Transverse colon (tissue), 4 donors: ENCODE data around the gene RAPH1. TPM values are rescaled to one million over a fixed set of nuclear protein-coding genes. Genes with fewer than 3 reads are reported as not detected.
"Not testable (repeated sequence)": the region's sequence is repeated elsewhere in the genome, so short reads cannot be mapped to it uniquely, and the experiment has no call there.

Source experiments
- DNase-seq: peaks from one replicate; pipeline ENCODE4 v3.0.0-alpha.2; 2019
- H3K27ac ChIP-seq, 4 donors: fragments of 200-600 bp; sonication (generic); 2 replicates each; pipeline ENCODE4 v1.5.1; 2016 to 2018; ENCODE audit warnings: inconsistent platforms in 4 of 4
- H3K27me3 ChIP-seq: fragments of 200-600 bp; sonication (generic); 2 replicates; pipeline ENCODE4 v1.5.1; 2017; ENCODE audit warnings: inconsistent platforms
- H3K36me3 ChIP-seq, 4 donors: fragments of 200-600 bp; sonication (generic); 2 replicates each; pipeline ENCODE4 v1.5.1; 2017 to 2019; ENCODE audit warnings: inconsistent platforms in 4 of 4
- H3K4me1 ChIP-seq, 4 donors: fragments of 200-600 bp; sonication (generic); 2 replicates each; pipeline ENCODE4 v1.5.1; 2017 to 2020; ENCODE audit warnings: inconsistent platforms in 4 of 4
- H3K4me3 ChIP-seq, 4 donors: fragments of 200-600 bp; sonication (generic); 1 replicate in 1 of 4; 2 replicates in 3 of 4; pipeline versions ENCODE4 v1.5.1 to v1.6.1; 2017 to 2019; ENCODE audit warnings: inconsistent platforms in 4 of 4
- H3K9me3 ChIP-seq, 2 donors: fragments of 200-600 bp; sonication (generic); 2 replicates each; pipeline ENCODE4 v1.5.1; 2017 to 2019; ENCODE audit warnings: inconsistent platforms in 2 of 2
- EP300 ChIP-seq: sonication (generic); formaldehyde crosslinking; IDR thresholded peaks from one replicate; pipeline ENCODE4 v1.6.1; 2017; ENCODE audit warnings: antibody characterized with exemption, low read depth
- POLR2A ChIP-seq: fragments of 450-650 bp; IDR thresholded peaks from one replicate; pipeline ENCODE4 v1.6.1; 2016; ENCODE audit warnings: antibody characterized with exemption, mild to moderate bottlenecking, moderate library complexity
- POLR2AphosphoS5 ChIP-seq, 3 donors: sonication (generic); formaldehyde crosslinking; IDR thresholded peaks; one replicate each; pipeline ENCODE4 v1.6.1; 2016; ENCODE audit warnings: antibody characterized with exemption in 3 of 3
- WGBS, 2 donors: methylation state at CpG; one replicate each; pipeline ENCODE4 v1.1.5; 2018; ENCODE audit warnings: low coverage in 1 of 2; 5-methylcytosine and 5-hydroxymethylcytosine counted together
- in situ Hi-C, 4 donors: fragments of 200-750 bp; cut with MboI; loops; one replicate each; pipeline versions ENCODE4 v1.15.0 to v1.15.1; 2017; ENCODE audit warnings: low sequenced_read_pairs in 3 of 4, low pct_ligation_motif_present in 1 of 4, low pct_unique_long_range_greater_than_20kb in 1 of 4
- intact Hi-C: fragments of 100-400 bp; cut with DNase I; formaldehyde crosslinking; loops from one replicate; pipeline ENCODE4 v1.15.1; 2023; ENCODE audit warnings: low total_unique reads
- total RNA-seq, 4 donors: library from RNA; depleted of rRNA; stranded (reverse); fragments of >200 nt; gene quantifications; one replicate each; pipeline ENCODE4 v1.1.0, GENCODE V29; 2016
- TF ChIP-seq, protein P1 (sequence below), 5 experiments: fragments of 200-600 bp in 3 of 5; fragments of 450-650 bp in 2 of 5; sonication (generic) in 3 of 5; IDR thresholded peaks; 1 replicate in 2 of 5; 2 replicates in 3 of 5; pipeline ENCODE4 v1.5.1; 2016 to 2017; ENCODE audit warnings: antibody characterized with exemption in 5 of 5, inconsistent platforms in 3 of 5, mild to moderate bottlenecking in 2 of 5, moderate library complexity in 1 of 5

Gene RAPH1
- total RNA-seq, 4 donors from 2014 or later, result 36.0 to 160 (median 41.8) TPM

DNA sequence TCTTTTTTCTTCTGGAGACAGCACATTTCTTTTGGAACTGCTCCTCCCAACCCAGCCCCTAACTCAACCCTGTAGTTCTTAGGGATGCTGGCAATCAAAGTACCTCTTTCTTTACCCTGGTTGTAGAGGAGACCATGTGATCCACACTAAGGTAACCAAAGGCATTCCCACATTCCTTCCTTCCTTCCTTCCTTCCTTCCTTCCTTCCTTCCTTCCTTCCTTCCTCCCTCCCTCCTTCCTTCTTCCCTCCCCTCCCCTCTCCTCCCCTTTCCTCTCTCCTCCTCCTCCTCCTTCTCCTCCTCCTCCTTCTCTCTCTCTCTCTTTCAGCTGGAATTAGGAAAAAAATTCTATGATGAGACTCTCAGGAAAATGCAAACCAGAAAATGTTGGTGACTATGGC is 13.8 kb upstream of the RAPH1 start:
- DNase-seq, result no peak
- Histone ChIP-seq H3K27me3 (no peaks in the 10 kb centered on the region), H3K27ac (no peak overlapping the region), H3K4me3 (no peak overlapping the region), H3K36me3 (no peaks in the 10 kb centered on the region), H3K4me1 (peaks cover 0 to 6% (median 0%) of the 10 kb centered on the region in 4 donors), H3K9me3 (no peaks in the 10 kb centered on the region)
- TF ChIP-seq, protein P1, sequence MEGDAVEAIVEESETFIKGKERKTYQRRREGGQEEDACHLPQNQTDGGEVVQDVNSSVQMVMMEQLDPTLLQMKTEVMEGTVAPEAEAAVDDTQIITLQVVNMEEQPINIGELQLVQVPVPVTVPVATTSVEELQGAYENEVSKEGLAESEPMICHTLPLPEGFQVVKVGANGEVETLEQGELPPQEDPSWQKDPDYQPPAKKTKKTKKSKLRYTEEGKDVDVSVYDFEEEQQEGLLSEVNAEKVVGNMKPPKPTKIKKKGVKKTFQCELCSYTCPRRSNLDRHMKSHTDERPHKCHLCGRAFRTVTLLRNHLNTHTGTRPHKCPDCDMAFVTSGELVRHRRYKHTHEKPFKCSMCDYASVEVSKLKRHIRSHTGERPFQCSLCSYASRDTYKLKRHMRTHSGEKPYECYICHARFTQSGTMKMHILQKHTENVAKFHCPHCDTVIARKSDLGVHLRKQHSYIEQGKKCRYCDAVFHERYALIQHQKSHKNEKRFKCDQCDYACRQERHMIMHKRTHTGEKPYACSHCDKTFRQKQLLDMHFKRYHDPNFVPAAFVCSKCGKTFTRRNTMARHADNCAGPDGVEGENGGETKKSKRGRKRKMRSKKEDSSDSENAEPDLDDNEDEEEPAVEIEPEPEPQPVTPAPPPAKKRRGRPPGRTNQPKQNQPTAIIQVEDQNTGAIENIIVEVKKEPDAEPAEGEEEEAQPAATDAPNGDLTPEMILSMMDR (IDR thresholded peaks at IDR 0.05), result no peak
- TF ChIP-seq POLR2AphosphoS5 (IDR thresholded peaks at IDR 0.05), result no peak
- TF ChIP-seq EP300, result no peak
- TF ChIP-seq POLR2A, result no peak
- intact Hi-C loops, result no loop called here
- in situ Hi-C loops, result no loop called here

DNA sequence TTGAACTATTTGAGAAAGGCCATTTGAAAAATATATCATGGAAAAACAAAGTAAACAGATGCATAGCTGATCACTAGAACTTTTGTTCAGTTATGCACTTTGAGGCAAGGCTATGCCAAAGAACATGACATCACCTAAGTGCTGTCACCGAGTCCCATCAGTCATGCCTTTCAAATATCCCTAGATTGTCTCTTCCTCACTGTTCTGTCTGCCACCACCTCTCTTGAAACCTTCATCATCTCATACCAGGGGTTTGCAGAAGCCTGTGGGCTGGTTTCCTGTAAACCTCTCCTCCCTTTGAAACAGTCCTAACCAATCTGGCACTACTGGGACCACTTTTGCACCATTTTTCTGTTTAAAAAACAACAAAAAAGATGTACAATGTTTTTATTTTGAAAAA is 12.3 kb upstream of the RAPH1 start:
- in situ Hi-C loops, result no loop called here
- Histone ChIP-seq H3K27ac (no peak overlapping the region), H3K27me3 (no peaks in the 10 kb centered on the region), H3K4me1 (peaks cover 0 to 6% (median 0%) of the 10 kb centered on the region in 4 donors), H3K36me3 (no peaks in the 10 kb centered on the region), H3K4me3 (no peak overlapping the region), H3K9me3 (no peaks in the 10 kb centered on the region)
- intact Hi-C loops, result no loop called here
- TF ChIP-seq, protein P1 (IDR thresholded peaks at IDR 0.05), result no peak
- TF ChIP-seq EP300, result no peak
- TF ChIP-seq POLR2A, result no peak
- TF ChIP-seq POLR2AphosphoS5 (IDR thresholded peaks at IDR 0.05), result no peak
- DNase-seq, result no peak
- WGBS, 2 donors, result 67 to 81% methylated on average over 1 of the region's 1 CpG

DNA sequence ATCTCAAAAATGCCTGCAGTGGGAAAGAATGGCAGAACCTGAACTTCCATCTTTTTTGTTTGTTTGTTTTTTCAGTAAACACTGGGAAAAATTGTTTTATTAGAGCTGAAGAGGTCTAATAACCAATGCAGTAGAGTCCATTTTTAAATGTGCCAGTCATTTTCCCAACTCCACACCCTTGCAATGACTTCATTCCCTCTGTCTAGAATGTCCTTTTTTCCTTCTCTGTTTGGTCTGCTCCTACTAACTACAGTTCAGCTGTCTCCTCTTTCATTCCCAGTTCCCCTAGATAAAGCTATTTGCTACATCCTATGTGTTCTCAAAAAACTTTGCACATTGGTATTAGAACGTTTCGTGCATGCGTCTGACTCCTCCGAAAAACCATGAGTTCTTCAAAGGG is 9.3 kb upstream of the RAPH1 start:
- H3K4me1 ChIP-seq, result no peaks in the 10 kb centered on the region
- H3K27ac ChIP-seq, result no peak overlapping the region
- in situ Hi-C loops (no loop called here), intact Hi-C loops (no loop called here)
- no peak overlapping the region for H3K4me3 ChIP-seq
- no peak for DNase-seq
- no peaks in the 10 kb centered on the region for H3K9me3 ChIP-seq
- no peaks in the 10 kb centered on the region for H3K27me3 ChIP-seq
- 93 to 98% methylated on average over 4 of the region's 4 CpGs for WGBS, 2 donors
- no peaks in the 10 kb centered on the region for H3K36me3 ChIP-seq
- TF ChIP-seq POLR2AphosphoS5 (IDR thresholded peaks at IDR 0.05), result no peak
- TF ChIP-seq, protein P1 (IDR thresholded peaks at IDR 0.05), result no peak
- TF ChIP-seq POLR2A, result no peak
- no peak for TF ChIP-seq EP300

DNA sequence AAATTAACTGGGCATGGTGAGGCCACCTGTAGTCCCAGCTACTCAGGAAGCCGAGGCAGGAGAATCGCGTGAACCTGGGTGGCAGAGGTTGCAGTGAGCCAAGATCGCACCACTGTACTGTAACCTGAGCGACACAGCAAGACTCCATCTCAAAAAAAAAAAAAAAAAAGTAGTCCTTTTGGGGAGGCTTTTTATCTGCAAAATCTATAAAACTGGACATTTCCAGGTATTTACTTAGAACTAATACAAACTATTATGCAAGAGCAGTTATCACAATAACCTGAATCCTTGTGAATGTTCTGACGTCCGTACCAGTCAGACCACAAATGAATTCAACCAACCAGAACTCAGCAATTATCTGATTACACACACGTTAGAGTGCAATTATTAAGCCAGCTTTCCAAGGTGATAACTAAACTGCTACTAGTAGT is 8.8 kb upstream of the RAPH1 start:
- in situ Hi-C loops, result no loop called here
- TF ChIP-seq POLR2A (no peak), POLR2AphosphoS5 (IDR thresholded peaks at IDR 0.05) (no peak), EP300 (no peak)
- TF ChIP-seq, protein P1 (IDR thresholded peaks at IDR 0.05), result no peak

DNA sequence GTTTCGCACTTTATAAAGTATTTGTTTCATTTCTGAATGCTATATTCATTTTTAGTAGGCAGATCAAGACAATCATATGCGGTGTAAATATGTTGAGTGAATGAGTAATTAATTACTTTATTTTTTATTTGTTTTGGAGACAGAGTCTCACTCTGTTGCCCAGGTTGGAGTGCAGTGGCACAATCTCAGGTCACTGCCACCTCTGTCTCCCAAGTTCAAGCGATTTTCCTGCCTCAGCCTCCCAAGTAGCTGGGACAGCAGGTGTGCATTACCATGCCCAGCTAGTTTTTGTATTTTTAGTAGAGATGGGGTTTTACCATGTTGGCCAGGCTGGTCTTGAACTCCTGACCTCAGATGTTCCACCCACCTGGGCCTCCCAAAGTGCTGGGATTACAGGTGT is 5.5 kb upstream of the RAPH1 start:
- H3K27ac ChIP-seq, H3K36me3 ChIP-seq, H3K27me3 ChIP-seq, DNase-seq, intact Hi-C loops, H3K4me1 ChIP-seq, H3K9me3 ChIP-seq, H3K4me3 ChIP-seq, in situ Hi-C loops: not testable (repeated sequence)
- WGBS, 2 donors, result 79 to 81% methylated on average over 2 to 3 of the region's 3 CpGs

More for the DNA sequence above, 8.8 kb upstream of the RAPH1 start:
- no peaks in the 10 kb centered on the region for H3K36me3 ChIP-seq
- H3K4me3 ChIP-seq, result no peak overlapping the region
- intact Hi-C loops, result no loop called here
- no peak for DNase-seq
- H3K9me3 ChIP-seq, result no peaks in the 10 kb centered on the region
- H3K4me1 ChIP-seq, result no peaks in the 10 kb centered on the region
- no peaks in the 10 kb centered on the region for H3K27me3 ChIP-seq
- 87 to 92% methylated on average over 6 to 8 of the region's 8 CpGs for WGBS, 2 donors
- no peak overlapping the region for H3K27ac ChIP-seq

DNA sequence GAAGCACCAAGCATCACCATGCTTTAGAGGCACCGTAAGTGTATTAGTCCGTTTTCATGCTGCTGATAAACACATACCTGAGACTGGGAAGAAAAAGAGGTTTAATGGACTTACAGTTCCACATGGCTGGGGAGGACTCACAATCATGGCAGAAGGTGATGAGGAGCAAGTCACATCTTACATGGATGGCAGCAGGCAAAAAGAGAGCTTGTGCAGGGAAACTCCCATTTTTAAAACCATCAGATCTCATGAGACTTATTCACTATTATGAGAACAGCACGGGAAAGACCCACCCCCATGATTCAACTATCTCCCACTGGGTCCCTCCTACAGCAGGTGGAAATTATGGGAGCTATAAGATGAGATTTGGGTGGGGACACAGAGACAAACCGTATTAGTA is 3.1 kb upstream of the RAPH1 start:
- peaks cover 4 to 13% (median 10%) of the 10 kb centered on the region in 4 donors for H3K4me1 ChIP-seq
- H3K36me3 ChIP-seq, intact Hi-C loops, H3K9me3 ChIP-seq, H3K27me3 ChIP-seq, DNase-seq, H3K27ac ChIP-seq, H3K4me3 ChIP-seq, in situ Hi-C loops: not testable (repeated sequence)
- WGBS, 2 donors, result 83 to 88% methylated on average over 4 of the region's 4 CpGs

DNA sequence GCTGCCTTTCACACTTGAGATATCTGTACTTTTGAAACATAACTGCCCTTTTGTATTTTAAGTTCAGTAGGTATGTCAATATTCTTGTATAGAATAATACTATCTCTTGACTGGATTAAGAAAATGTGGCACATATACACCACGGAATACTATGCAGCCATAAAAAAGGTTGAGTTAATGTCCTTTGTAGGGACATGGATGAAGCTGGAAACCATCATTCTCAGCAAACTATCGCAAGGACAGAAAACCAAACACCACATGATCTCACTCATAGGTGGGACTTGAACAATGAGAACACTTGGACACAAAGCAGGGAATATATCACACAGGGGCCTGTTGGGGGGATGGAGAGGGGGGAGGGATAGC is 1.5 kb upstream of the RAPH1 start:
- peaks cover 4 to 21% (median 15%) of the 10 kb centered on the region in 4 donors for H3K4me1 ChIP-seq
- DNase-seq, H3K36me3 ChIP-seq, H3K4me3 ChIP-seq, H3K27me3 ChIP-seq, in situ Hi-C loops, H3K9me3 ChIP-seq, intact Hi-C loops: not testable (repeated sequence)
- H3K27ac ChIP-seq, result peak overlapping the region; percentile 93 to 97 (median 94)
- 89 to 99% methylated on average over 1 to 2 of the region's 2 CpGs for WGBS, 2 donors
